Stimulated activated CD4-positive, alpha-beta T cell treated with anti-CD3 and anti-CD28 coated beads, Interleukin-1b, Interleukin-23, amount 100 ng/mL, for 4 hours (primary cell): ENCODE data around the gene SYTL2.
A peak's percentile ranks its signal among the peaks of the same experiment; 100 is the strongest.
"Not testable (repeated sequence)": the region's sequence is repeated elsewhere in the genome, so short reads cannot be mapped to it uniquely, and the experiment has no call there.

Experiments
- DNase-seq, 2 donors: peaks; one replicate each; pipeline ENCODE4 v3.0.0-alpha.2; 2020; ENCODE audit warnings: low read depth in 2 of 2

Gene SYTL2

GRCh38 chr11:85810871-85811611, at the start of gene SYTL2:
Gene SYTL2 (minus strand): TSS chr11:85811141. CDS start chr11:85757725, 53,416 bp downstream.
- peak; percentile 56 to 71 for DNase-seq

DNA sequence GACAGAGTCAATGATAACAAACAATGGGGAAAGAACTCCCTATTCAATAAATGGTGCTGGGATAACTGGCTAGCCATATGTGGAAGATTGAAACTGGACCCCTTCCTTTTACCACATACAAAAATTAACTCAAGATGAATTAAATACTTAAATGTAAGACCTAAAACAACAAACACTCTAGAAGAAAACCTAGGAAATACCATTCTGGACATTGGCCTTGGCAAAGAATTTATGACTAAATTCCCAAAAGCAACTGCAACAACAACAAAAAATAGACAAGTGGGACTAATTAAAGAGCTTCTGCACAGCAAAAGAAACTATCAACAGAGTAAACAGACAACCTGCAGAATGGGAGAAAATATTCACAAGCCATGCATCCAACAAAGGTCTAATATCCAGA, 48.6 kb upstream of the SYTL2 start:
- DNase-seq, result not testable (repeated sequence)

DNA sequence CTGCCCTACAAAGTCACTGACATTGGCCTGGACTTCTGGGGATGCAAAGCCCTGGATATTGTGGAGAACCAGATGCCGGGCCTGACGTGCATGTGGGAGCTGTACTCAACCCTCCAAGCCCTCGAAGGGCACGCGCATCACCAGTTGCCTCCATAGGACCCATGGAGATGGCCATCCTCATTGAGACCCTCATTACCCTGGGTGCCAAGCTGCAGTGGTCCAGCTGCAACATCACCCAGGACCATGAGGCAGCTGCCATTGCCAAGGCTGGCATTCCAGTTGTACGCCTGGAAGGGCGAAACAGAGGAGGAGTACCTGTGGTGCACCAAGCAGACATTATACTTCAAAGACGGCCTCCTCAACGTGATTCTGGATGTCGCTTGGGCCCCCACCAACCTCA, 46.2 kb upstream of the SYTL2 start:
- DNase-seq, result no peak

DNA sequence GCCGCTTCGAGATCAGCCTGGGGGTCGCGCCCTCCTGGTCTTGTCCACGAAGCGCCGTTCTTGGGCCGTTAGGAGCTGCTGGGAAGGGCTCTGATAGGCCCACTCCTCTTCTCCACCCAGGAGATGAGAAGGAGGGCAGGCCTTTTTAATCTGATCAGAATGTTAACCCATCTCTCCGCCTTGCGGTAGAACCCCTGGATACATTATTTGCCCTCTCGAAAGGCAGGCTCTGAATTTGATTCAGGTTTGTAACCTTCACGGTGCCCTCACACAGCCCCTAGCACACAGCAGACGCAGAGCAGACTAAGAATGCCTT, 44.4 kb upstream of the SYTL2 start, which contains the start of gene CCDC83:
Gene CCDC83, plus strand, starts transcription at position 43 of the 316 bp plus-strand sequence. CDS start 9,741 bp downstream, outside the sequence.
- no peak for DNase-seq

DNA sequence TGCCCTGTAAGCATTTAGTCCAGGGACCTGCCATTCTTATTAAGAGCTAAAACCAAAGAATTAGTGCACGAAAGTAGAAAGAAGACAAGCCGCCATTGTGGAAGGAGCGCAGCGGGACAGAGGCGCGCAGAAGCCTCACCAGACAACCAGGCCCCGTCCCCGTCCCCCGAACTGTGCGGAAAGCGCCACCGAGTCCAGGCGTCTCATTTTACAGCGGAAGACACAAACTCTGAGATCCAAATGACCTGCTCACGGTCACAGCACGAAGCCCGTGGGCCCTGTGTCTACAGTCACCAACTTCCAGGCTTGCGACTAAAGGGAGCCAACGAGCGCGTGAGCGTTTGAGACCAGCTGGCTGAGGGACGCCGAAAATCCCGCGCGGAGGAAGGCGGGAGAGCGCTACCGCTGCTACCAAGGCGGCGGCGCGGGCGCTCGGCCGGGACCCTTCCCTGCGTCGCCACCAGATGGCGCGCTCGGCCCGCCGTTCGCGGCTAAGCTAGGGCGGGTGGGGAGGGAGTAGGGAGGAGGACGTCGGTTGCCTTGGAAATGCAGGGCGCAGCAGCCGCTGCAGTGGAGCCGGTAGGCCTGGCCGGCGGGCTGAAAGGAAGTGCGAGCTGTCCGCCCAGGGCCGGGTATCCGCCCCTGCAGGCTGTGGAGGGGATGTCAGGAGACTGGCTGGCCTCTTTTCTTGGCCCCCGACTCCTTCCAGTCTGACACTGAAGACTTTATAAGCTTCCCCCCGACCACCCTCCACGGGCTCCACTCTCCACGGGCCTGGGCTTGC, 43.8 kb upstream of the SYTL2 start:
- DNase-seq, result peak; percentile 88

DNA sequence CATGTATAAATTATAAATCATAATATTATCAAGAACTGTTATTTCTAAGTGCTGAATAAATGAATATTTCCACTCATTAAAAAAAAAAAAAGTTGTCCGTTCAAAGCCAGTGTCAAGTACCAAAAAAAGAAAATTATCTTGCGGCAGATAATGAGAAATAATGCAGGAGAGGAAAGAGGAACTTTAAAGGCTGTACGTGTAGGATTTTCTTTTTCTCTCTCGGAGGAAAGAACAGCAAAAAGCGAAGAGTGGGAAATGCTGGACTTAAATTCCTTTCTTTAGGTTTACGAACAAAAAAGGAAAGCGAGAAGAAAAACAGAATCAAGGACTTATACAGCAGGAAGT, 43.2 kb upstream of the SYTL2 start:
- DNase-seq, result no peak

DNA sequence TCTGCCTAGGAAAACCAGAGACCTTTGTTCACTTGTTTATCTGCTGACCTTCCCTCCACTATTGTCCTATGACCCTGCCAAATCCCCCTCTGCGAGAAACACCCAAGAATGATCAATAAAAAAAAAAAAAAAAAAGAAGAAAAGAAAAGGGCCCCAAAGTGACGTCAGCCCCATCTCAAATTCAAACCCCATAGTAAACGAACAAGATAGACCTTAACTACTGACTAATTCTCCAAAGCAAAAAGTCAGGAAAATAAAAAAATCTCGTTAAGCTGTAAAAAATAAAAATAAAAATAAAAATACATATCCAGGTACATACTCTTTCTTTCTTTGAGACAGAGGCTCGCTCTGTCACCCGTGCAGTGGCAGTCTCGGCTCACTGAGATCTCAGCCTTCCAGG, 42.6 kb upstream of the SYTL2 start:
- DNase-seq, result not testable (repeated sequence)

DNA sequence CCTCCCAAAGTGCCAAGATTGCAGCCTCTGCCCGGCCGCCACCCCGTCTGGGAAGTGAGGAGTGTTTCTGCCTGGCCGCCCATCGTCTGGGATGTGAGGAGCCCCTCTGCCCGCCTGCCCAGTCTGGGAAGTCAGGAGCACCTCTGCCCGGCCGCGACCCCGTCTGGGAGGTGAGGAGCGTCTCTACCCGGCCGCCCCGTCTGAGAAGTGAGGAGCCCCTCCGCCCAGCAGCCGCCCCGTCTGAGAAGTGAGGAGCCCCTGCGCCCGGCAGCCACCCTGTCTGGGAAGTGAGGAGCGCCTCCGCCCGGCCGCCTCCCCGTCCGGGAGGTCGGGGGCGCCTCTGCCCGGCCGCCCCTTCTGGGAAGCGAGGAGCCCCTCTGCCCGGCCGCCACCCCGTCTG, 41.8 kb upstream of the SYTL2 start:
- DNase-seq, result not testable (repeated sequence)

GRCh38 chr11:85848556-85848955, 37.6 kb upstream of the SYTL2 start:
- DNase-seq, result no peak

- no peak for DNase-seq
Observed at GRCh38 chr11:85848006-85848405, 37.1 kb upstream of the SYTL2 start.

- no peak for DNase-seq
Observed at GRCh38 chr11:85847436-85847835, 36.5 kb upstream of the SYTL2 start.

DNA sequence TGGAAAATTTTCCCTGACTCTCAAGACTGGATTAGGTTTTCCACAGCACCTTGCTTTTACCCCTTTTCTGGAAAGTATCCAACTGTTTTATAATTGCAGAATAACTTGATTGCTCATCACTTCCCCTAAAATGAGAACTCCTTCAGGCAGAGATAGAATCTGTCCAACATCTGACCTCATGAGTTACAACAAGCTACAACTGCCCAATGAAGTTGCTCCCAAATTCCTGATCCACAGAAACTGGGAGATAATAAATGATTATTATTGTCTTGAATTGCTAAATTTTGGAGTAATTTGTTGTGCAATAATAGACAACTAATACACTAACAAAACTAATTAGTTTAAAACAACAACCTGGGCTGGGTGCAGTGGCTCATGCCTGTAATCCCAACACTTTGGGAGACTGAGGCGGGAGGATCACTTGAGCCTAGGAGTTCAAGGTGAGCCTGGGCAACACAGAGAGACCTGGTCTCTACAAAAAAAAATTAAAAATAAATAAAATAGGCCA, 34.2 kb upstream of the SYTL2 start:
- no peak for DNase-seq

GRCh38 chr11:85844439-85845123, 33.6 kb upstream of the SYTL2 start:
- DNase-seq, result no peak

GRCh38 chr11:85843929-85844328, 33.0 kb upstream of the SYTL2 start:
- DNase-seq, result no peak

DNA sequence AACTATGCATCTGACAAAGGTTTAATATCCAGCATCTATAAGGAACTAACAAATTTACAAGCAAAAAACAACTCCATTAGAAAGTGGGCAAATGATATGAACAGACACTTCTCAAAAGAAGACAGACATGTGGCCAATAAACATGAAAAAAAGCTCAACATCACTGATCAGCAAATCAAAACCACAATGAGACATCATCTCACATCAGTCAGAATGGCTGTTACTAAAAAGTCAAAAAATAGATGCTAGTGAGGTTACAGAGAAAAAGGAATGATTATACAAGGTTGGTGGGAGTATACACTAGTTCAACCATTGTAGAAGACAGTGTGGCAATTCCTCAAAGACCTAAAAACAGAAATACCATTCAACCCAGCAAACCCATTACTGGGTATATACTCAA, 30.0 kb upstream of the SYTL2 start:
- DNase-seq, result not testable (repeated sequence)

GRCh38 chr11:85835729-85836128, 24.8 kb upstream of the SYTL2 start:
- no peak for DNase-seq

DNA sequence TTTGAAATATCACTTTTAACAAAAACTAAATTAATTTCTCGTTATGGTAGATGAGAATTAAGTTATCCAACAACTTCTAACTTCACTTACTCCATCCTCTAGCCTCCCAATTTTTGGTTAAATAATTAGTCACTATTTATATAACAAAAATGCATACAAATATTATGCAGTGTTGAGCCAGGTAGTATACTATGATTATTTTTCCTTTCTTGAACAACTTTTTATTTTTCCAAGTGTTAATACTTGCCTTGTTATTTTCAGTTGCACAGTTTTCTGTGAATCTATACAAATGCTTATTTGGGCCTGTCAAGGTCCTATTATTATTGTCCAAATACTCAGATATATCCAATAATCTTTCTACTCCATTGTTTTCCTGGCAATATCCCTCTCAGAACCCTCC, 24.3 kb upstream of the SYTL2 start:
- DNase-seq, result no peak

DNA sequence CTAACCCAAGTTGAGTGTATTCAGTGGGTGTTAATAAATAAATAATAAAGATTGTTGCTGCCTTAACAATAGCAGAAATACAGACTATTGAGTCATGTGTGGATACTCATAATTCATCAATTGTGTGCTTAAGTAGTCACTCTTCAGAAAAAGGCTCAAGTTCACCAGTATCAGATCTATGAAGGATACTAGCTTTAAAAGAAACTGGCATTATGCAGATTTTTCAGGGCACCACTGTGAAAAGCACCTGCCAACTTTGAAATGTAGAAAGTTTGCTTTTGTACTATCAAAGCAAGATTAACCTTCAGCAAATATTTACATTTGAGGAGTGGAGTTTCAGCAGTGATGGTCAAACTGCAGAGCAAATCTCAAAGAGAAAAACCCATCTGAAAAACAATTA, 20.1 kb upstream of the SYTL2 start:
- no peak for DNase-seq

DNA sequence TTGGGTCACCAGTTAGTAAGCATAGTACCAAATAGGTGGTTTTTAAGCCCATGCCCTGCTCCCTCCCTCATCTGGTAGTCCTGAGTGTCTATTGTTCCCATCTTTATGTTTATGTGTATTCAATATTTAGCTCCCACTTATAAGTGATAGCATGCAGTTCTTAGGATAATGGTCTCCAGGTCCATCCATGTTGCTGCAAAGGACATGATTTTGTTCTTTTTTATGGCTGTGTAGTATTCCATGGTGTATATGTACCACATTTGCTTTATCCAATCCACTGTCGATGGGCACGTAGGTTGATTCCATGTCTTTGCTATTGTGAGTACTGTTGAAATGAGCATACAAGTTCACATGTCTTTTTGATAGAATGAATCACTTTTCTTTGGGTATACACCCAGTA, 18.2 kb upstream of the SYTL2 start:
- no peak for DNase-seq

DNA sequence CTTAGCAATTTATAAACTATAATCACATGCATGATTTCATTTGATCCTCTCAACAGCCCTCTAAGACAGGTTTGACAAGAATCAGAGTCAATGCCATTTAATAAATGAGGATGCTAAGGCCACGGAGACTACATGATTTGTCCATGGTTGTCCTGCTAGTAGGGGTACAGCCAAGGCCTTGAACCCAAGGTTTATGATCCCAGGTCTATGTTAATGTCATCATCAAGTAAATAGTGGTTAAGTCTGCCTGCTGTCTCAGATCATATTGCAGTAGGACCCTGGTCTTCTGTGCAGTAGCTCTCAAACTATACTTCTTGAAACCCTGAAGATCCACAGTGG, 17.7 kb upstream of the SYTL2 start:
- DNase-seq, result no peak

DNA sequence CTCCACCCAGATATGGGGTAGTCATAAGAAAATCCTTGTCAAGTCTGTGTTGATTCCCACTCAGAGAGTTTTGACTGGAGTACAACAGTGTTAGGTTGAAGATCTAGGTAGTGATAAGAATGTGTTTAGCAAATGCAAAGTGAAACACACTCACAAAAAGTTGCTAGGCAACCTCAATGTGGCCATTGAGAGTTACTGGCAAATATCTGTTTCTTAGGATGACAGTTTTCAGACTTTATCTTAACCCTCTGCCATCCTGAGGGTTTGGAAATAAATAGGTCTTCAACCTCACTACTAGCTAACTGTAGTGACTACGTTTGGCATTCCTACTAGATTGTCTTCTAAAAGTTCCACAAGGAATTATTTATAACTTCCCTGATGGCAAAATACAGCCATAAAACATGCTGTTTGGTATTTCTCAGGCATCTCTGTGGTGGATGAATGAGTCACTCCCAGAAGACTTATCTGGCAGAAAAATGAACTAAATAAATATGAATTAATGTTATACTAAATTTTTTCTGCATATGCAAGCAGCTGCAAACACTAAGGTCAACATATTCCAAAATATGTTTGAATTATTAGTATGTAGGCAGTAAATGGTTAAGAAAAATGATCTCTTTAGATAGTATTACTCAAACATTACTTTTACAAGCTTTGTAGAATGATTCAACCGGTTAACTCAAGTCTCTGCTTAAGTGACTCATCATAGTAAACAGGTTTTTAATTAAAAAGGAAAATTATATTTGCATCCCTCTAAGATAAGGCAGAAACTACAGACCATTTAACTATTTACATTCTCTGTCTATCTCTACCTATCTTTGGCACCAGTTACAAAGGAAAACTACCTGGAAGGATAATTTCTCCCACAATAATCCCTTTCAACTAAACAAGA, 17.1 kb upstream of the SYTL2 start:
- no peak for DNase-seq
